ENCODE results near the gene NTN5.

The NTN5 gene

DNA sequence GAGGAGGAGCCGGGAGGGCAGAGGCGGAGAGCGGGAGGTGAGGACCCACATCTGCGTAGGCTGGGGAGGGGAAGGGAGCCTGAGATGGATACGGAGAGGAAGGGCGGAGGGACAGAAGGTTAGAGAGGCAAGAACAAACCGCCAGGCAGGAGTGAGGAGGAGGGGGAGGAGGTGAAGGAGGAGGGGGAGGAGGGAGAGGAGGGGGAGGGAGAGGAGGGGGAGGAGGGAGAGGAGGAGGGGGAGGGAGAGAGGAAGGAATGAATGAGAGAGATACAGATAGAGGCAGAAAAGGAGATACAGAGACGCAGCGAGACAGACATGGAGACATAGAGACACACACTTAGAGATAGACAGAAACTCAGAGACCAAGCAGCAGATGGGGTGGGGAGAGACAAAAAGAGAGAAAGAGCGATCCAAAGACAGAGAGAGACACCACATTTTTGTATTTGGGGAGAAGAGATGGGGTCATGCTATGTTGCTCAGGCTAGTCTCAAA lies 26.0 kb downstream of the NTN5 start:
- H3K4me3 ChIP-seq (ENCODE audit: low read depth, low read length), result peak overlapping the region; percentile 56
- TF ChIP-seq, protein P1, sequence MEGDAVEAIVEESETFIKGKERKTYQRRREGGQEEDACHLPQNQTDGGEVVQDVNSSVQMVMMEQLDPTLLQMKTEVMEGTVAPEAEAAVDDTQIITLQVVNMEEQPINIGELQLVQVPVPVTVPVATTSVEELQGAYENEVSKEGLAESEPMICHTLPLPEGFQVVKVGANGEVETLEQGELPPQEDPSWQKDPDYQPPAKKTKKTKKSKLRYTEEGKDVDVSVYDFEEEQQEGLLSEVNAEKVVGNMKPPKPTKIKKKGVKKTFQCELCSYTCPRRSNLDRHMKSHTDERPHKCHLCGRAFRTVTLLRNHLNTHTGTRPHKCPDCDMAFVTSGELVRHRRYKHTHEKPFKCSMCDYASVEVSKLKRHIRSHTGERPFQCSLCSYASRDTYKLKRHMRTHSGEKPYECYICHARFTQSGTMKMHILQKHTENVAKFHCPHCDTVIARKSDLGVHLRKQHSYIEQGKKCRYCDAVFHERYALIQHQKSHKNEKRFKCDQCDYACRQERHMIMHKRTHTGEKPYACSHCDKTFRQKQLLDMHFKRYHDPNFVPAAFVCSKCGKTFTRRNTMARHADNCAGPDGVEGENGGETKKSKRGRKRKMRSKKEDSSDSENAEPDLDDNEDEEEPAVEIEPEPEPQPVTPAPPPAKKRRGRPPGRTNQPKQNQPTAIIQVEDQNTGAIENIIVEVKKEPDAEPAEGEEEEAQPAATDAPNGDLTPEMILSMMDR (IDR thresholded peaks at IDR 0.05; ENCODE audit: borderline replicate concordance, insufficient read depth, low read depth, low read length), result no peak

DNA sequence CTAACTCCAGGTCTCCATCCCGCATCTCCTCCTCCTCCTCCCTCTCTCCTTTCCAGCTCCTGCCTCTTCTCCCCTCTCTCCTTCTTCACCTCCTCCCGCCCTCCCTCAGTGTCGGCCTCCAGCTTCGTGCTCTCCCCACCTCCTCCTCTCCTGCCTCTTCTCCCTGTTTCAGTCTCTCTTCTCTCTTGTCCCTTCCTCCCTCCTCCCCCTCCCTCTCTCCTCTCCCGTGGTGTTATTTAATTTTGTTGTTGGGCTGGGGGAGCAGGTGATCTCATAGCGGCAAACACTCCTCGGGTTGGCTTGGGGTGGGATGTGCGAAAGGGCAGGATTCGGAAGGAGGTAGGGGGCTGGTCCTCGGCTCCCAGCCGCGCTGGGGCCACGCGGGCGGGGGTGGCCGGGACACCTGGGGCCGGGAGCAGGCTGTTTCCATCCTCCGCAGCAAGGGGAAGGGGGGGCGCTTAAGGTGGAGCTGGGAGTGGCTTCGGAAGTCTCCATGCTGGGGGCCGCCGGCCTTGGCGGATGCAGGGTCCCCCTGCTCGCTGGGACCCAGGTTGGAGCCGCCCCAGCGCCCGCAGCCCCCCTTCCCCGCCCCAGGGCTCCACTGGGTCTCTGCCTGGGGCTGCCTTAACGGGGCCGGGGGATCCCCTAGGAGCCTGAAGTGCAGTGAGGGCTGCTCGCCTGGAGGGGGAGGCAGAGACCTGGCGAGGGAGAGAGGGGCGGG lies 26.7 kb downstream of the NTN5 start, which contains the start of gene CA11:
CA11 (minus strand) TSS at position 187 of the 721 bp plus-strand sequence. CDS start 555 bp downstream, outside the sequence.
- peak within 1 kb of the TSS; percentile 56 for H3K4me3 ChIP-seq (ENCODE audit: low read depth, low read length)
- TF ChIP-seq, protein P1 (IDR thresholded peaks at IDR 0.05; ENCODE audit: borderline replicate concordance, insufficient read depth, low read depth, low read length), result peak; percentile 90

DNA sequence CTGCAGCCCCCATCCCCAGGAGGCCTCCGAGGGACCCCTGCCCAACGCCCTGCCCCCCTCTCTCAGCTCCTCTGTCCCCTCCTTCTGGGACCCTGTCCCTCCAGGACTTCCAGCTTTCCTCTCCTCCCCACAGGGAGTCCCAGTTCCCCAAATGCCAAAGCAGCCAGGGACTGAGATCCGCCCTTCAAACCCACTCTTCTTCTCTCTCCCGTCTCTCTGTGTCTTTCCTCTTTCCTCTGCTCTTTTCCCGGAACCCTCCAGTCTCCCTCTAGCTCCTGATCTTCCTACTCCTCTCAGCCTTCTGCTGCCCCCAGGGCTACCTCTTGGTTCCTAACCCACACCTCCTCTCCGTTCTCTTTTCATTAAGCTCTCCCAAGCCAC lies 27.2 kb downstream of the NTN5 start:
- H3K4me3 ChIP-seq (ENCODE audit: low read depth, low read length), result peak overlapping the region; percentile 56
- TF ChIP-seq, protein P1 (IDR thresholded peaks at IDR 0.05; ENCODE audit: borderline replicate concordance, insufficient read depth, low read depth, low read length), result no peak

DNA sequence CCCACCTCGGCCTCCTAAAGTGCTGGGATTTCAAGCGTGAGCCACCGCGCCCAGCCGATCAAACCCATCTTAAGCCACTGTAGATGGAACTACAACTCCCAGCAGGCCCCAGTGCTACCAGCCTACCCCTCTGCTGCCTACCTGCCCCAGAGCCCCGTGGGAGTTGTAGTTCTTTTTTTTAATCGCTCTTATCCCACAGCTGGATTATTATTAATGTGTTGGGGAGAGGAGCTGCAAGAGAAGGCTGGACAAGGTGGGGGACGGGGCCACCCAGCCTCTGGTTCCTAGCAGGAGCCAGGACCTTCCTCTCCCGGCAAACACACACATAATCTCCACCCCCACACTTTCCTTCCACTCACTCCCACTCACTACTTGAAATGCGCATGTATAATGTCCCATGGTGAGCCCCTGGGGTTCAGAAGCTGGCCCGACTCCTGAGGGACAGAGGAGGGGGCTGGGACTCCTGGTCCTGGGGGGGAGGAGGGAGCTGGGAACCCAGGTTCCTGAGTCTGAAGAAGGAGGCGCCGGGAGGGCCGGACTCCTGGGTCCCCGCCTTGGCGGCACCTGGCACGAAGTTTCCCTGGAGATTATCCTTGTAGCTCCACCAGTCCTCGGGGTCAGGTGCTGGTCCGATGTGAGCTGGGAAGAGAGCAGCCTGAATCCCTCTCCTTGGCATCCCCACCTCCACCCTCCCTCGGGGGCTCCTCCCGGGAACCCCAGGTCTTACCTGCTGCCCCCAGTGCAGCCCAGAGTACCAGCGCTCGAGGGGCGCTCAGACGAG lies 27.8 kb downstream of the NTN5 start:
- H3K4me3 ChIP-seq (ENCODE audit: low read depth, low read length), result peak overlapping the region; percentile 56
- TF ChIP-seq, protein P1 (IDR thresholded peaks at IDR 0.05; ENCODE audit: borderline replicate concordance, insufficient read depth, low read depth, low read length), result no peak

DNA sequence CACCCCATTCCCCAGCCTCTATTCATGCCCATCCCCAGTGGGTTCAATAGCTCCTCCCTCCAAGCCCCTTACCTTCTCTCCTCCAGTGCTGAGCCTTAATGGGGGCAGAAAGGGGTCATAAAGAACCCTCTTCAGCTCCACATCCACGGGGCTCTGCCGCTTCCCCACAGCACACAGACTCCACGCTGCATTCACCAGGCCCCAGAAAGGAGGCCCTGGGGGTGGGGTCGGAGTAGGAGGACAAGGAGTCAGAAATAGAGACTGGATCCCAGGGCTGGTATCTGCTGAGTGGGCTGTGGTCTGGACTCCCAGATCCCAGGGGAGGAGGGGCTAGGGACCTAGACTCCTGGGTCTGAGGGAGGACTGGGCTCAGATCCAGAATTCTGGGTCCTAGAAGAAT lies 28.5 kb downstream of the NTN5 start:
- H3K4me3 ChIP-seq (ENCODE audit: low read depth, low read length), result no peak overlapping the region
- TF ChIP-seq, protein P1 (IDR thresholded peaks at IDR 0.05; ENCODE audit: borderline replicate concordance, insufficient read depth, low read depth, low read length), result no peak

DNA sequence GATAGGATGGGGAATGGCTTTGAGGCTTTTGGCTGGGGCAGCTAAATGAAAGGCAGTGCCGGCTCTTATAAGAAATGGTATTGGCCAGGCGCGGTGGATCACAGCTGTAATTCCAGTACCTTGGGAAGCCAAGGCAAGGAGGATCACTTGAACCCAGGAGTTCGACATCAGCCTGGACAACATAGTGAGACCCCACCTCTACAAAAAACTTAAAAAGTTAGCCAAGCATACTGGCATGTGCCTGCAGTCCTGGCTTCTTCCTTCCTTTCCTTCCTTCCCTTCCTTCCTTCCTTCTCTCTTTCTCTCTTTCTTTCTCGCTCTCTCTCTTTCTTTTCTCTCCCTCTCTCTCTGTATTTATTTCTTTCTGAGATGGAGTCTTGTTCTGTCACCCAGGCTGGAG lies 30.0 kb downstream of the NTN5 start:
- TF ChIP-seq, protein P1 (IDR thresholded peaks at IDR 0.05; ENCODE audit: borderline replicate concordance, insufficient read depth, low read depth, low read length), result no peak
- no peak overlapping the region for H3K4me3 ChIP-seq (ENCODE audit: low read depth, low read length)
